HepG2 (cell line): ENCODE data around the gene CACNA1F. TPM values are rescaled to one million over a fixed set of nuclear protein-coding genes. Genes with fewer than 3 reads are reported as not detected.

ENCODE experiments used
- ATAC-seq: fragments of 200-7000 bp; cut with Tn5 transposase; 3 replicates; pipeline ENCODE4 v1.9.1; 2020; ENCODE audit warnings: mild to moderate bottlenecking, moderate library complexity
- BruUV-seq: library from RNA; stranded (reverse); fragments of 400-500 nt; replicated peaks from 2 replicates; lab custom pipeline; 2021; lab: Mats Ljungman, UMichigan
- CTCF ChIA-PET: fragments of 300-600 bp; formaldehyde crosslinking; extraction: SDS; loops from one replicate; lab custom pipeline; 2021; ENCODE audit warnings: low total read pairs, inconsistent platforms, low intra/inter-chr PET ratio; lab: Yijun Ruan, JAX
- POLR2A ChIA-PET: fragments of 350-600 bp; sonication (Branson Sonifier 250); formaldehyde crosslinking; loops from one replicate; lab custom pipeline; 2020; ENCODE audit warnings: antibody characterized with exemption, inconsistent platforms; lab: Yijun Ruan, JAX
- DNase-seq: peaks from one replicate; pipeline ENCODE4 v3.0.0-alpha.2; 2015; ENCODE audit warnings: low spot score
- FAIRE-seq: peaks from 3 replicates; lab custom pipeline; 2011; peaks lifted over from hg19 to GRCh38; lab: Jason Lieb, UNC
- H2AFZ ChIP-seq: one replicate; pipeline ENCODE4 v1.6.1; 2011; ENCODE audit warnings: low read length, inconsistent platforms
- H3K27ac ChIP-seq: fragments of 300-600 bp; 3 replicates; pipeline ENCODE4 v1.8.0; 2011; ENCODE audit warnings: mixed run types, mild to moderate bottlenecking, mixed read lengths, low read length, inconsistent platforms; ENCODE audit not compliant: insufficient read depth; ENCODE audit errors: extremely low read length
- H3K27me3 ChIP-seq, 2 experiments: fragments of 200-600 bp in 1 of 2; 2 replicates in 1 of 2; 3 replicates in 1 of 2; pipeline versions ENCODE4 v1.6.0 to v1.8.0; 2011; ENCODE audit warnings: low read length in 2 of 2, mild to moderate bottlenecking in 2 of 2, moderate library complexity in 2 of 2, inconsistent platforms in 1 of 2; ENCODE audit not compliant: insufficient read depth in 2 of 2, control insufficient read depth in 1 of 2
- H3K36me3 ChIP-seq, 2 experiments: fragments of 200-600 bp in 1 of 2; replicated peaks in 1 of 2; 2 replicates in 1 of 2; 3 replicates in 1 of 2; pipeline versions ENCODE4 v1.5.1 to v1.8.0; 2011; ENCODE audit warnings: low read length in 2 of 2, inconsistent platforms in 1 of 2; ENCODE audit not compliant: insufficient read depth in 2 of 2, control insufficient read depth in 1 of 2
- H3K4me1 ChIP-seq: 2 replicates; pipeline ENCODE4 v1.5.1; 2012; ENCODE audit warnings: low read length, inconsistent platforms; ENCODE audit not compliant: insufficient read depth
- H3K4me2 ChIP-seq: 2 replicates; pipeline ENCODE4 v1.6.0; 2011; ENCODE audit warnings: low read depth, low read length, inconsistent platforms
- H3K4me3 ChIP-seq, 3 experiments: fragments of 200-600 bp in 1 of 3; sonication (generic), shearing (Covaris generic) in 1 of 3; replicated peaks in 1 of 3; 2 replicates each; pipeline ENCODE4 v1.5.1; 2011 to 2016; ENCODE audit warnings: low read length in 3 of 3, inconsistent platforms in 2 of 3, low read depth in 2 of 3, mild to moderate bottlenecking in 2 of 3, control low read depth in 1 of 3, mixed read lengths in 1 of 3; ENCODE audit not compliant: insufficient read depth in 1 of 3
- H3K79me2 ChIP-seq: one replicate; pipeline ENCODE4 v1.6.1; 2011; ENCODE audit warnings: low read length, inconsistent platforms; ENCODE audit not compliant: insufficient read depth
- H3K9ac ChIP-seq: 2 replicates; pipeline ENCODE4 v1.6.0; 2011; ENCODE audit warnings: mild to moderate bottlenecking, low read depth, low read length, inconsistent platforms; ENCODE audit not compliant: insufficient read depth
- H3K9me3 ChIP-seq: 2 replicates; pipeline ENCODE4 v1.5.1; 2012; ENCODE audit warnings: mild to moderate bottlenecking, low read length
- H4K20me1 ChIP-seq: 2 replicates; pipeline ENCODE4 v1.6.0; 2011; ENCODE audit warnings: inconsistent platforms, mild to moderate bottlenecking, low read length, moderate library complexity; ENCODE audit not compliant: insufficient read depth
- AHDC1 ChIP-seq: sonication (generic); formaldehyde crosslinking; IDR thresholded peaks from 2 replicates; pipeline ENCODE4 v1.5.1; 2020; ENCODE audit warnings: mild to moderate bottlenecking, missing genetic modification reagents, borderline replicate concordance
- JUND ChIP-seq: sonication (generic); formaldehyde crosslinking; IDR thresholded peaks from 2 replicates; pipeline ENCODE4 v1.8.0; 2022; ENCODE audit warnings: mild to moderate bottlenecking, missing genetic modification reagents
- NCOA1 ChIP-seq: sonication (generic); formaldehyde crosslinking; IDR thresholded peaks from 2 replicates; pipeline ENCODE4 v1.9.0; 2021; ENCODE audit warnings: missing genetic modification reagents
- PAF1 ChIP-seq: IDR thresholded peaks from 2 replicates; pipeline ENCODE4 v1.6.1; 2016; ENCODE audit warnings: missing genetic modification reagents, missing compliant biosample characterization
- POGK ChIP-seq: sonication (generic); formaldehyde crosslinking; conservative IDR thresholded peaks from 2 replicates; pipeline ENCODE4 v1.8.0; 2022; ENCODE audit warnings: mild to moderate bottlenecking, moderate library complexity, missing genetic modification reagents
- RFXANK ChIP-seq: IDR thresholded peaks from 2 replicates; pipeline ENCODE4 v1.6.1; 2016
- STAT5B ChIP-seq: sonication (generic); formaldehyde crosslinking; IDR thresholded peaks from 2 replicates; pipeline ENCODE4 v1.4.0; 2020; ENCODE audit warnings: missing genetic modification reagents
- THAP7 ChIP-seq: sonication (generic); formaldehyde crosslinking; IDR thresholded peaks from 2 replicates; pipeline ENCODE4 v1.8.1; 2023; ENCODE audit warnings: mild to moderate bottlenecking, missing genetic modification reagents
- THRA ChIP-seq: sonication (generic); formaldehyde crosslinking; IDR thresholded peaks from 2 replicates; pipeline ENCODE4 v1.4.0; 2020; ENCODE audit warnings: missing genetic modification reagents, borderline replicate concordance
- U2AF1 ChIP-seq: fragments of 200-400 bp; formaldehyde crosslinking; optimal IDR thresholded peaks from 2 replicates; pipeline ENCODE3; 2017; ENCODE audit warnings: mild to moderate bottlenecking, low read depth, low read length
- WIZ ChIP-seq: sonication (generic); formaldehyde crosslinking; IDR thresholded peaks from 2 replicates; pipeline ENCODE4 v1.5.1; 2020; ENCODE audit warnings: mild to moderate bottlenecking, missing genetic modification reagents
- ZNF180 ChIP-seq: sonication (generic); formaldehyde crosslinking; IDR thresholded peaks from 2 replicates; pipeline ENCODE4 v1.4.0; 2020; ENCODE audit warnings: low read depth, missing genetic modification reagents, borderline replicate concordance
- ZNF224 ChIP-seq: sonication (generic); formaldehyde crosslinking; IDR thresholded peaks from 2 replicates; pipeline ENCODE4 v1.5.0; 2020; ENCODE audit warnings: mild to moderate bottlenecking, missing genetic modification reagents
- ZNF468 ChIP-seq: sonication (generic); formaldehyde crosslinking; IDR thresholded peaks from 2 replicates; pipeline ENCODE4 v1.8.0; 2022; ENCODE audit warnings: mild to moderate bottlenecking, moderate library complexity, missing genetic modification reagents
- ZNF556 ChIP-seq: sonication (generic); formaldehyde crosslinking; IDR thresholded peaks from 2 replicates; pipeline ENCODE4 v1.4.0; 2020; ENCODE audit warnings: mild to moderate bottlenecking, missing genetic modification reagents, borderline replicate concordance
- ZNF724P ChIP-seq: sonication (generic); formaldehyde crosslinking; IDR thresholded peaks from 2 replicates; pipeline ENCODE4 v1.8.0; 2022; ENCODE audit warnings: missing genetic modification reagents, borderline replicate concordance
- WGBS: methylation state at CpG from one replicate; pipeline ENCODE4 v1.1.6; 2017; ENCODE audit warnings: low lambda C conversion rate; 5-methylcytosine and 5-hydroxymethylcytosine counted together
- in situ Hi-C: cut with HindIII; loops from 2 replicates; pipeline ENCODE4 v1.10.0; 2017; ENCODE audit warnings: low pct_unique_long_range_greater_than_20kb; ENCODE audit not compliant: extremely low pct_ligation_motif_present
- intact Hi-C: fragments of 100-400 bp; cut with micrococcal nuclease; formaldehyde crosslinking; loops from one replicate; pipeline ENCODE4 v1.10.0; 2022; ENCODE audit not compliant: unreplicated experiment
- polyA plus RNA-seq, 8 experiments: library from polyadenylated mRNA; depleted of rRNA in 3 of 8; stranded (reverse) in 7 of 8; unstranded in 1 of 8; fragments of >200 nt; fragmentation: Illumina TruSeq in 4 of 8; extraction: Trizol in 4 of 8; gene quantifications; 2 replicates each; pipeline versions ENCODE4 v1.2.1 to v1.2.3, GENCODE V29; 2011 to 2016; ENCODE audit warnings: low read depth in 4 of 8, missing spikeins in 1 of 8, mixed read lengths in 1 of 8; ENCODE audit not compliant: insufficient read depth in 1 of 8
- total RNA-seq, 5 experiments: library from RNA; depleted of rRNA; stranded (reverse); fragments of >200 nt; fragmentation: Illumina TruSeq; extraction: Trizol; gene quantifications; 2 replicates each; pipeline ENCODE4 v1.2.3, GENCODE V29; 2016; ENCODE audit warnings: low read depth in 1 of 5

CACNA1F gene
- total and polyA plus RNA-seq, 2 of the 13 experiments (the other 11 are each of a cell fraction or from before 2014, with no cell fraction given) = 0.03 TPM; not detected in 1

GRCh38 chrX:49264460-49264859 lies 31.3 kb upstream of the CACNA1F start, which contains the start of gene FOXP3:
Gene FOXP3, minus strand, starts transcription at chrX:49264710. Its CDS starts 6,205 bp downstream, at chrX:49258505.
- H4K20me1 ChIP-seq = no peaks in the 10 kb centered on the region
- no peaks in the 10 kb centered on the region; a peak in 1 of 5 replicates for H3K27me3 ChIP-seq
- FAIRE-seq = no peak
- ATAC-seq = no peak
- DNase-seq = no peak
- H3K27ac ChIP-seq = no peak within 1 kb of the TSS
- CTCF ChIA-PET = no interaction called here
- no TSS peak for BruUV-seq
- H3K79me2 ChIP-seq = no peaks in the 10 kb centered on the region
- peaks cover 19% of the 10 kb centered on the region for H3K4me1 ChIP-seq
- 65% methylated on average over 11 of the region's 11 CpGs for WGBS
- no peak within 1 kb of the TSS for H3K9ac ChIP-seq
- H3K4me2 ChIP-seq = no peak within 1 kb of the TSS
- intact Hi-C loops = no loop called here
- H2AFZ ChIP-seq = no peak within 1 kb of the TSS
- POLR2A ChIA-PET = no interaction called here
- in situ Hi-C loops = no loop called here
- no peaks in the 10 kb centered on the region for H3K9me3 ChIP-seq
- no peak within 1 kb of the TSS for H3K4me3 ChIP-seq
- H3K36me3 ChIP-seq = no peaks in the 10 kb centered on the region
- TF ChIP-seq THAP7 (no peak), STAT5B (CRISPR knock-in tag) (no peak), NCOA1 (CRISPR knock-in tag) (no peak), WIZ (CRISPR knock-in tag) (no peak), ZNF468 (CRISPR knock-in tag) (no peak), POGK (CRISPR knock-in tag) (no peak), ZNF224 (no peak), ZNF556 (CRISPR knock-in tag) (no peak), ZNF724P (CRISPR knock-in tag) (no peak), U2AF1 (no peak), JUND (CRISPR knock-in tag) (no peak), AHDC1 (no peak), RFXANK (no peak), THRA (no peak), PAF1 (no peak), ZNF180 (CRISPR knock-in tag) (no peak)
